Esophagus muscularis mucosa (tissue), 4 donors: ENCODE data around the gene COPS8. TPM values are rescaled to one million over a fixed set of nuclear protein-coding genes. Genes with fewer than 3 reads are reported as not detected.

ENCODE experiments used
- DNase-seq: peaks from one replicate; pipeline ENCODE4 v3.0.0-alpha.2; 2017; ENCODE audit errors: extremely low spot score
- H3K27ac ChIP-seq, 4 donors: fragments of 200-600 bp; sonication (generic); replicated peaks in 1 of 4; 1 replicate in 3 of 4; 2 replicates in 1 of 4; pipeline ENCODE4 v1.5.1; 2016 to 2019; ENCODE audit warnings: mild to moderate bottlenecking in 1 of 4
- H3K27me3 ChIP-seq, 4 donors: fragments of 200-600 bp; sonication (generic); one replicate each; pipeline versions ENCODE4 v1.5.1 to v1.6.0; 2016 to 2019
- H3K36me3 ChIP-seq, 4 donors: fragments of 200-600 bp; sonication (generic); one replicate each; pipeline ENCODE4 v1.5.1; 2016 to 2019
- H3K4me1 ChIP-seq, 4 donors: fragments of 200-600 bp; sonication (generic); one replicate each; pipeline ENCODE4 v1.5.1; 2016 to 2019
- H3K4me3 ChIP-seq, 4 donors: fragments of 200-600 bp; sonication (generic); 1 replicate in 2 of 4; 2 replicates in 2 of 4; pipeline ENCODE4 v1.5.1; 2016 to 2019; ENCODE audit warnings: mild to moderate bottlenecking in 4 of 4, moderate library complexity in 1 of 4
- H3K9me3 ChIP-seq, 4 donors: fragments of 200-600 bp; sonication (generic); 1 replicate in 3 of 4; 2 replicates in 1 of 4; pipeline ENCODE4 v1.5.1; 2016 to 2019
- EP300 ChIP-seq: sonication (generic); formaldehyde crosslinking; IDR thresholded peaks from one replicate; pipeline ENCODE4 v1.6.1; 2017; ENCODE audit warnings: antibody characterized with exemption
- POLR2A ChIP-seq: fragments of 450-650 bp; IDR thresholded peaks from one replicate; pipeline ENCODE4 v1.6.1; 2017; ENCODE audit warnings: antibody characterized with exemption, moderate library complexity, mild to moderate bottlenecking, low read depth
- POLR2AphosphoS5 ChIP-seq, 2 donors: sonication (generic); formaldehyde crosslinking; IDR thresholded peaks; one replicate each; pipeline ENCODE4 v1.6.1; 2017; ENCODE audit warnings: antibody characterized with exemption in 2 of 2
- WGBS: methylation state at CpG from one replicate; pipeline ENCODE4 v1.1.5; 2018; 5-methylcytosine and 5-hydroxymethylcytosine counted together
- intact Hi-C: fragments of 100-400 bp; cut with DNase I; formaldehyde crosslinking; loops from one replicate; pipeline ENCODE4 v1.15.1; 2023
- total RNA-seq, 4 donors: library from RNA; depleted of rRNA; stranded (reverse); fragments of >200 nt; gene quantifications; one replicate each; pipeline versions ENCODE4 v1.1.0 to v1.2.1, GENCODE V29; 2016
- TF ChIP-seq, protein P1 (sequence below), 3 experiments: fragments of 200-600 bp in 2 of 3; fragments of 450-650 bp in 1 of 3; sonication (generic) in 2 of 3; IDR thresholded peaks; one replicate each; pipeline ENCODE4 v1.5.1; 2017 to 2019; ENCODE audit warnings: antibody characterized with exemption in 3 of 3, mild to moderate bottlenecking in 2 of 3, moderate library complexity in 1 of 3

COPS8 gene
- total RNA-seq, 4 donors from 2014 or later: 69.4 to 96.0 (median 82.8) TPM

DNA sequence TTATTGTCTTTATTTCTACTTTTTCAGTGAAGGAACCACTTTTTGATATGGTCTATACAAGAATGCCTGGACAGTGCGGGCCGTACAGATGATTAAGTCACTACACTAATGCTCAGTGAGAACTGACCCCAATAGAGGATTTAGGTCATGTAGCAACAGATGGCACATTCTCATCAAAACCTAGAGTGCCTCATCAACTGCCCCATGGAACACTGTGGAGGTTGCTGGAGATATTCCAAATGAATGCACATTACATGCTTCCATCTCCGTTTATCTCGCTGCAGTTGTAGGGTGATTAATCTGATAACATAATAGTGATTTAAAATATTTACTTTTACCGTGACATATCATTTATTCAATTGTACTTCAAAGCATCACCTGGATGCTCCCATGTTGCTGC, 41.8 kb upstream of the COPS8 start:
- no peaks in the 10 kb centered on the region for H3K27me3 ChIP-seq
- H3K4me3 ChIP-seq: no peak overlapping the region
- H3K36me3 ChIP-seq: no peaks in the 10 kb centered on the region
- 56% methylated on average over 5 of the region's 5 CpGs for WGBS
- H3K27ac ChIP-seq: no peak overlapping the region
- DNase-seq: no peak
- peaks cover 0 to 11% (median 7%) of the 10 kb centered on the region in 4 donors for H3K9me3 ChIP-seq
- peaks cover 0 to 7% (median 0%) of the 10 kb centered on the region in 4 donors for H3K4me1 ChIP-seq
- intact Hi-C loops: no loop called here
- TF ChIP-seq, protein P1, sequence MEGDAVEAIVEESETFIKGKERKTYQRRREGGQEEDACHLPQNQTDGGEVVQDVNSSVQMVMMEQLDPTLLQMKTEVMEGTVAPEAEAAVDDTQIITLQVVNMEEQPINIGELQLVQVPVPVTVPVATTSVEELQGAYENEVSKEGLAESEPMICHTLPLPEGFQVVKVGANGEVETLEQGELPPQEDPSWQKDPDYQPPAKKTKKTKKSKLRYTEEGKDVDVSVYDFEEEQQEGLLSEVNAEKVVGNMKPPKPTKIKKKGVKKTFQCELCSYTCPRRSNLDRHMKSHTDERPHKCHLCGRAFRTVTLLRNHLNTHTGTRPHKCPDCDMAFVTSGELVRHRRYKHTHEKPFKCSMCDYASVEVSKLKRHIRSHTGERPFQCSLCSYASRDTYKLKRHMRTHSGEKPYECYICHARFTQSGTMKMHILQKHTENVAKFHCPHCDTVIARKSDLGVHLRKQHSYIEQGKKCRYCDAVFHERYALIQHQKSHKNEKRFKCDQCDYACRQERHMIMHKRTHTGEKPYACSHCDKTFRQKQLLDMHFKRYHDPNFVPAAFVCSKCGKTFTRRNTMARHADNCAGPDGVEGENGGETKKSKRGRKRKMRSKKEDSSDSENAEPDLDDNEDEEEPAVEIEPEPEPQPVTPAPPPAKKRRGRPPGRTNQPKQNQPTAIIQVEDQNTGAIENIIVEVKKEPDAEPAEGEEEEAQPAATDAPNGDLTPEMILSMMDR (IDR thresholded peaks at IDR 0.05): no peak
- TF ChIP-seq EP300: no peak
- TF ChIP-seq POLR2AphosphoS5 (IDR thresholded peaks at IDR 0.05): no peak
- no peak for TF ChIP-seq POLR2A

DNA sequence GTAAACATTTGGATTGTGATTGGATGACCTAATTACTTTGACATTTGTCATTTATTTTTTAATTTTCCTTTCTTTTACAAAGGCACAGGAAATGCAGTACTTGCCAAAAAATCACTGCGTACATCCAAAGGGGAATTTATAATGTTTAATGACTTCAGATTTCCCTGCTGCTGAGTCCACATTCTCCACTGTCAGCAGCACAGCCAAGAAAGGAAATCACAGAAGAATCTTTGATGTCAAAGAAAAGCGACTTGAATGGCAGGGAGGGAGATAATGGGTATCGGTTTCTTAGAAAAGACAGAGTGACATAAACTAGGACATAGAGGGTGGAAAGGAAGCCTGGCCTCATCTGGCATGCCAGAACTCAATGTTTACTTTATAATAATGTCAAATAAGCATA, 41.4 kb upstream of the COPS8 start:
- no peaks in the 10 kb centered on the region for H3K36me3 ChIP-seq
- 42% methylated on average over 3 of the region's 3 CpGs for WGBS
- peaks cover 0 to 15% (median 12%) of the 10 kb centered on the region in 4 donors for H3K9me3 ChIP-seq
- H3K4me3 ChIP-seq: no peak overlapping the region
- H3K27ac ChIP-seq: no peak overlapping the region
- peaks cover 0 to 7% (median 0%) of the 10 kb centered on the region in 4 donors for H3K4me1 ChIP-seq
- intact Hi-C loops: no loop called here
- TF ChIP-seq, protein P1 (IDR thresholded peaks at IDR 0.05): no peak
- TF ChIP-seq EP300: no peak
- TF ChIP-seq POLR2AphosphoS5 (IDR thresholded peaks at IDR 0.05): no peak
- no peak for TF ChIP-seq POLR2A
- H3K27me3 ChIP-seq: no peaks in the 10 kb centered on the region
- no peak for DNase-seq

- 89% methylated on average over 2 of the region's 4 CpGs for WGBS
Measured at GRCh38 chr2:237045449-237045848, 40.2 kb upstream of the COPS8 start.

DNA sequence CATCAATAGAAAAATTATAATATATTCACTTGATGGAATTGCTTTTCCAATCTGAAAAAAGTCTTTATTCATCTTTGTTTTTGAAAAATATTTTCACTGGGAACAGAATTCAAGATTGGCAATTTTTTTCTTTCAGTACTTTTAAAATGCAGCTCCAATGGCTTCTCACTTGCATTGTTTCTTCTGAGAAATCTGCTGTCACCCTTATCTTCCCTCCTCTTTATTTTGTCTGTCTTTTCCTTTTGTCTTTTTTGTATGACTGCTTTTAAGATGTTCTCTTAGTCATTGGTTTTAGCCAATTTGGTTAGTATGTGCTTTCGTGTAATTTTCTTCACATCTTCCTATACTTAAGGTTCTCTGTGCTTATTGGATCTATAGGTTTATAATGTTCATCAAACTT, 37.1 kb upstream of the COPS8 start:
- intact Hi-C loops: no loop called here
- 98% methylated on average over 1 of the region's 1 CpG for WGBS
- no peak for DNase-seq
- TF ChIP-seq POLR2A: no peak
- H3K4me3 ChIP-seq: no peak overlapping the region
- no peaks in the 10 kb centered on the region for H3K27me3 ChIP-seq
- H3K4me1 ChIP-seq: peaks cover 0 to 7% (median 0%) of the 10 kb centered on the region in 4 donors
- H3K9me3 ChIP-seq: peaks cover 0 to 18% (median 15%) of the 10 kb centered on the region in 4 donors
- H3K27ac ChIP-seq: no peak overlapping the region
- no peaks in the 10 kb centered on the region for H3K36me3 ChIP-seq

More at GRCh38 chr2:237045449-237045848, 40.2 kb upstream of the COPS8 start:
- no peak for DNase-seq
- H3K9me3 ChIP-seq: peaks cover 0 to 18% (median 15%) of the 10 kb centered on the region in 4 donors
- intact Hi-C loops: no loop called here
- peaks cover 0 to 7% (median 0%) of the 10 kb centered on the region in 4 donors for H3K4me1 ChIP-seq
- H3K27me3 ChIP-seq: no peaks in the 10 kb centered on the region
- TF ChIP-seq POLR2AphosphoS5 (IDR thresholded peaks at IDR 0.05): no peak
- TF ChIP-seq EP300: no peak
- TF ChIP-seq POLR2A: no peak
- TF ChIP-seq, protein P1 (IDR thresholded peaks at IDR 0.05): no peak
- no peaks in the 10 kb centered on the region for H3K36me3 ChIP-seq
- no peak overlapping the region for H3K27ac ChIP-seq
- H3K4me3 ChIP-seq: no peak overlapping the region

DNA sequence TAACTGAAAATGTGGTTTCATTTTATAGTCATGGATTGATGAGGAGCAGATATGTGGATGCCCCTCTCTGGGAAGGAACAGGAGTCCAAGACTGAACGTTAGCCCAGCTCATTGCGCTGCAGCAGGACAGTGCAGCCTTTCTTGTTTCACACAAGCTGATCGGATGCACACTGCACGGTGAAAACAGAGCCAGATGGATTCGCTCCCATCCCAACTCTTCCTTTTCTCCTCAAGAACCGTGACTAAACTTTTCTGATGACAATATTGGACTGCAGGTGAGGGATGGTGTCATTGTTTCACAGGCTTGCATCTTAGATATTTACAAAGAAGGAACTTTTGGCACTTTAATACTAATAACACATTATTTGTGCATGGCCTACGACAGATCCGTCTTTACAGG, 33.8 kb upstream of the COPS8 start:
- peaks cover 0 to 5% (median 0%) of the 10 kb centered on the region in 4 donors for H3K4me1 ChIP-seq
- no peak overlapping the region for H3K27ac ChIP-seq
- intact Hi-C loops: no loop called here
- peaks cover 0 to 18% (median 15%) of the 10 kb centered on the region in 4 donors for H3K9me3 ChIP-seq
- TF ChIP-seq POLR2AphosphoS5 (IDR thresholded peaks at IDR 0.05) (no peak), POLR2A (no peak), EP300 (no peak)
- TF ChIP-seq, protein P1 (IDR thresholded peaks at IDR 0.05): no peak
- H3K4me3 ChIP-seq: no peak overlapping the region
- H3K27me3 ChIP-seq: no peaks in the 10 kb centered on the region
- 82% methylated on average over 8 of the region's 8 CpGs for WGBS
- no peaks in the 10 kb centered on the region for H3K36me3 ChIP-seq
- DNase-seq: no peak
